ENCODE data around the gene SH2D1B.

Gene SH2D1B

GRCh38 chr1:162398999-162399580 is 12.8 kb downstream of the SH2D1B start:
- DNase-seq (ENCODE audit: low spot score): no peak

GRCh38 chr1:162397943-162398560 is 13.9 kb downstream of the SH2D1B start:
- no peak for DNase-seq (ENCODE audit: low spot score)

- DNase-seq (ENCODE audit: low spot score): no peak
Measured at GRCh38 chr1:162397039-162397448, 14.9 kb downstream of the SH2D1B start.

- no peak for DNase-seq (ENCODE audit: low spot score)
Measured at GRCh38 chr1:162396201-162396906, 15.6 kb downstream of the SH2D1B start.

- DNase-seq (ENCODE audit: low spot score): peak; percentile 29
Measured at GRCh38 chr1:162391790-162392563, 20.0 kb downstream of the SH2D1B start.

- no peak for DNase-seq (ENCODE audit: low spot score)
Measured at GRCh38 chr1:162390396-162391185, 21.3 kb downstream of the SH2D1B start.

- no peak for DNase-seq (ENCODE audit: low spot score)
Measured at GRCh38 chr1:162389971-162390370, 22.0 kb downstream of the SH2D1B start.

GRCh38 chr1:162389021-162389818 is 22.7 kb downstream of the SH2D1B start:
- no peak for DNase-seq (ENCODE audit: low spot score)

GRCh38 chr1:162388615-162389014 is 23.3 kb downstream of the SH2D1B start:
- DNase-seq (ENCODE audit: low spot score): no peak

- DNase-seq (ENCODE audit: low spot score): no peak
Measured at GRCh38 chr1:162388083-162388594, 23.8 kb downstream of the SH2D1B start.

- DNase-seq (ENCODE audit: low spot score): no peak
Measured at GRCh38 chr1:162387226-162388082, 24.5 kb downstream of the SH2D1B start.

GRCh38 chr1:162386292-162387225 is 25.4 kb downstream of the SH2D1B start:
- DNase-seq (ENCODE audit: low spot score): no peak

GRCh38 chr1:162385702-162386101 is 26.2 kb downstream of the SH2D1B start:
- DNase-seq (ENCODE audit: low spot score): no peak

GRCh38 chr1:162385280-162385623 is 26.7 kb downstream of the SH2D1B start:
- no peak for DNase-seq (ENCODE audit: low spot score)

- no peak for DNase-seq (ENCODE audit: low spot score)
Measured at GRCh38 chr1:162384601-162385279, 27.2 kb downstream of the SH2D1B start.

- no peak for DNase-seq (ENCODE audit: low spot score)
Measured at GRCh38 chr1:162384116-162384515, 27.8 kb downstream of the SH2D1B start.

GRCh38 chr1:162383516-162383915 is 28.4 kb downstream of the SH2D1B start:
- DNase-seq (ENCODE audit: low spot score): no peak

GRCh38 chr1:162383091-162383490 is 28.8 kb downstream of the SH2D1B start:
- DNase-seq (ENCODE audit: low spot score): no peak

Data from globus pallidus (tissue), 1 donor.